GM23338 (cell line): ENCODE results near the gene GSTA1. TPM values are rescaled to one million over a fixed set of nuclear protein-coding genes. Genes with fewer than 3 reads are reported as not detected.
A peak's percentile ranks its signal among the peaks of the same experiment; 100 is the strongest.

Experiments used
- ATAC-seq: fragments of 200-7000 bp; cut with Tn5 transposase; 3 replicates; pipeline ENCODE4 v1.9.1; 2020
- DNase-seq: peaks from one replicate; pipeline ENCODE4 v3.0.0-alpha.2; 2015; ENCODE audit warnings: low spot score
- H2AFZ ChIP-seq: fragments of 200-600 bp; sonication (generic); 2 replicates; pipeline ENCODE4 v1.8.0; 2016; ENCODE audit warnings: antibody characterized with exemption, mild to moderate bottlenecking, moderate library complexity
- H3F3A ChIP-seq: fragments of 200-600 bp; sonication (generic); replicated peaks from 2 replicates; pipeline ENCODE4 v1.8.0; 2017; ENCODE audit warnings: antibody characterized with exemption, mixed run types, low read depth
- H3K27ac ChIP-seq: fragments of 200-600 bp; sonication (generic); 2 replicates; pipeline ENCODE4 v1.6.1; 2016; ENCODE audit warnings: low read depth
- H3K27me3 ChIP-seq: fragments of 200-600 bp; sonication (generic); 2 replicates; pipeline ENCODE4 v1.8.0; 2016; ENCODE audit warnings: mild to moderate bottlenecking, mixed run types, moderate library complexity; ENCODE audit not compliant: insufficient read depth
- H3K36me3 ChIP-seq: fragments of 200-600 bp; sonication (generic); 2 replicates; pipeline ENCODE4 v1.8.0; 2016; ENCODE audit warnings: mild to moderate bottlenecking; ENCODE audit not compliant: insufficient read depth
- H3K4me1 ChIP-seq: fragments of 200-600 bp; sonication (generic); 2 replicates; pipeline ENCODE4 v1.8.0; 2016; ENCODE audit warnings: mild to moderate bottlenecking, moderate library complexity; ENCODE audit not compliant: insufficient read depth
- H3K4me2 ChIP-seq: fragments of 200-600 bp; sonication (generic); 2 replicates; pipeline ENCODE4 v1.7.1; 2017; ENCODE audit warnings: mixed run types
- H3K4me3 ChIP-seq: fragments of 200-600 bp; sonication (generic); 2 replicates; pipeline ENCODE4 v1.6.1; 2016; ENCODE audit warnings: mixed run types
- H3K79me2 ChIP-seq: fragments of 200-600 bp; sonication (generic); replicated peaks from 2 replicates; pipeline ENCODE4 v1.8.0; 2017; ENCODE audit warnings: mild to moderate bottlenecking; ENCODE audit not compliant: insufficient read depth
- H3K9me2 ChIP-seq: fragments of 200-600 bp; sonication (generic); 2 replicates; pipeline ENCODE4 v1.8.0; 2017; ENCODE audit not compliant: insufficient read depth
- H4K20me1 ChIP-seq: fragments of 200-600 bp; sonication (generic); replicated peaks from 2 replicates; pipeline ENCODE4 v1.8.0; 2017; ENCODE audit warnings: mild to moderate bottlenecking; ENCODE audit not compliant: insufficient read depth
- H3K27ac Mint-ChIP-seq: 2 replicates; pipeline ENCODE4 v1.8.0; 2020; ENCODE audit warnings: inconsistent platforms, mild to moderate bottlenecking, moderate library complexity, mixed read lengths
- H3K27me3 Mint-ChIP-seq: 3 replicates; pipeline ENCODE4 v1.8.0; 2022; ENCODE audit warnings: low read depth, mild to moderate bottlenecking, moderate library complexity, mixed read lengths, inconsistent platforms; ENCODE audit not compliant: insufficient read depth, poor library complexity
- H3K36me3 Mint-ChIP-seq: 3 replicates; pipeline ENCODE4 v1.8.0; 2021; ENCODE audit warnings: low read depth, mild to moderate bottlenecking, inconsistent platforms, moderate library complexity, mixed read lengths
- H3K4me1 Mint-ChIP-seq: 3 replicates; pipeline ENCODE4 v1.8.0; 2020; ENCODE audit warnings: mild to moderate bottlenecking, inconsistent platforms, mixed read lengths
- H3K4me3 Mint-ChIP-seq: 3 replicates; pipeline ENCODE4 v1.8.0; 2021; ENCODE audit warnings: moderate library complexity, mild to moderate bottlenecking, inconsistent platforms, mixed read lengths
- H3K9me3 Mint-ChIP-seq: 3 replicates; pipeline ENCODE4 v1.8.0; 2020; ENCODE audit warnings: moderate library complexity, mild to moderate bottlenecking, inconsistent platforms, mixed read lengths
- CTCF ChIP-seq, 2 experiments: fragments of 200-600 bp in 1 of 2; sonication (generic) in 1 of 2; conservative IDR thresholded peaks; 2 replicates each; pipeline versions ENCODE4 v1.5.1 to v1.6.1; 2016 to 2017; ENCODE audit warnings: antibody characterized with exemption in 2 of 2, low read depth in 2 of 2, mild to moderate bottlenecking in 2 of 2, moderate library complexity in 1 of 2
- ETS1 ChIP-seq: IDR thresholded peaks from 2 replicates; pipeline ENCODE4 v1.6.1; 2016; ENCODE audit warnings: antibody characterized with exemption
- EZH2phosphoT487 ChIP-seq: fragments of 200-600 bp; sonication (generic); IDR thresholded peaks from one replicate; pipeline ENCODE4 v1.8.1; 2018; ENCODE audit warnings: antibody characterized with exemption; ENCODE audit not compliant: unreplicated experiment
- JUNB ChIP-seq: IDR thresholded peaks from one replicate; pipeline ENCODE4 v1.6.1; 2016; ENCODE audit warnings: antibody characterized with exemption; ENCODE audit not compliant: unreplicated experiment
- NANOG ChIP-seq: IDR thresholded peaks from 2 replicates; pipeline ENCODE4 v1.6.1; 2016; ENCODE audit warnings: antibody characterized with exemption, borderline replicate concordance
- POLR2AphosphoS5 ChIP-seq: IDR thresholded peaks from 2 replicates; pipeline ENCODE4 v1.6.1; 2016; ENCODE audit warnings: antibody characterized with exemption, low read depth
- STAT1 ChIP-seq: IDR thresholded peaks from one replicate; pipeline ENCODE4 v1.6.1; 2016; ENCODE audit warnings: antibody characterized with exemption; ENCODE audit not compliant: unreplicated experiment
- ZNF331 ChIP-seq: fragments of 250-450 bp; sonication (Bioruptor Pico); IDR thresholded peaks from 2 replicates; pipeline ENCODE4 v1.5.0; 2020; ENCODE audit warnings: low read depth, mild to moderate bottlenecking, moderate library complexity
- polyA plus RNA-seq: library from polyadenylated mRNA; unstranded; fragments of >200 nt; fragmentation: Nextera tagmentation; extraction: Ambion mirVana; gene quantifications from 2 replicates; pipeline ENCODE4 v1.2.1, GENCODE V29; 2016
- total RNA-seq: library from RNA; depleted of rRNA; stranded (reverse); fragments of >200 nt; shearing (Covaris generic); gene quantifications from 2 replicates; pipeline ENCODE4 v1.2.3, GENCODE V29; 2014
- TF ChIP-seq, protein P1 (sequence below): IDR thresholded peaks from one replicate; pipeline ENCODE4 v1.6.1; 2018; ENCODE audit warnings: antibody characterized with exemption; ENCODE audit not compliant: unreplicated experiment

The GSTA1 gene
- total and polyA plus RNA-seq, 2 experiments from 2014 or later: not detected

- TF ChIP-seq EZH2phosphoT487 (no peak), ZNF331 (CRISPR knock-in tag) (no peak)
- TF ChIP-seq, protein P1, sequence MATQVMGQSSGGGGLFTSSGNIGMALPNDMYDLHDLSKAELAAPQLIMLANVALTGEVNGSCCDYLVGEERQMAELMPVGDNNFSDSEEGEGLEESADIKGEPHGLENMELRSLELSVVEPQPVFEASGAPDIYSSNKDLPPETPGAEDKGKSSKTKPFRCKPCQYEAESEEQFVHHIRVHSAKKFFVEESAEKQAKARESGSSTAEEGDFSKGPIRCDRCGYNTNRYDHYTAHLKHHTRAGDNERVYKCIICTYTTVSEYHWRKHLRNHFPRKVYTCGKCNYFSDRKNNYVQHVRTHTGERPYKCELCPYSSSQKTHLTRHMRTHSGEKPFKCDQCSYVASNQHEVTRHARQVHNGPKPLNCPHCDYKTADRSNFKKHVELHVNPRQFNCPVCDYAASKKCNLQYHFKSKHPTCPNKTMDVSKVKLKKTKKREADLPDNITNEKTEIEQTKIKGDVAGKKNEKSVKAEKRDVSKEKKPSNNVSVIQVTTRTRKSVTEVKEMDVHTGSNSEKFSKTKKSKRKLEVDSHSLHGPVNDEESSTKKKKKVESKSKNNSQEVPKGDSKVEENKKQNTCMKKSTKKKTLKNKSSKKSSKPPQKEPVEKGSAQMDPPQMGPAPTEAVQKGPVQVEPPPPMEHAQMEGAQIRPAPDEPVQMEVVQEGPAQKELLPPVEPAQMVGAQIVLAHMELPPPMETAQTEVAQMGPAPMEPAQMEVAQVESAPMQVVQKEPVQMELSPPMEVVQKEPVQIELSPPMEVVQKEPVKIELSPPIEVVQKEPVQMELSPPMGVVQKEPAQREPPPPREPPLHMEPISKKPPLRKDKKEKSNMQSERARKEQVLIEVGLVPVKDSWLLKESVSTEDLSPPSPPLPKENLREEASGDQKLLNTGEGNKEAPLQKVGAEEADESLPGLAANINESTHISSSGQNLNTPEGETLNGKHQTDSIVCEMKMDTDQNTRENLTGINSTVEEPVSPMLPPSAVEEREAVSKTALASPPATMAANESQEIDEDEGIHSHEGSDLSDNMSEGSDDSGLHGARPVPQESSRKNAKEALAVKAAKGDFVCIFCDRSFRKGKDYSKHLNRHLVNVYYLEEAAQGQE: no peak
Observed at GRCh38 chr6:52752310-52752709, 51.3 kb downstream of the GSTA1 start (continued).

- H3K27me3 Mint-ChIP-seq: peaks cover 7% of the 10 kb centered on the region
- TF ChIP-seq STAT1: no peak
- TF ChIP-seq CTCF (conservative IDR thresholded peaks at IDR 0.05; ENCODE audit: low read depth in 2 of 2): no peak
- TF ChIP-seq EZH2phosphoT487: no peak
- no peak for TF ChIP-seq ZNF331 (CRISPR knock-in tag)
- TF ChIP-seq POLR2AphosphoS5: no peak
- TF ChIP-seq, protein P1: no peak
- no peak for TF ChIP-seq NANOG
- TF ChIP-seq ETS1: no peak
- no peak for TF ChIP-seq JUNB
Observed at GRCh38 chr6:52749556-52750152, 54.0 kb downstream of the GSTA1 start.

More at GRCh38 chr6:52749556-52750152, 54.0 kb downstream of the GSTA1 start:
- Histone ChIP-seq H3K4me1 (no peaks in the 10 kb centered on the region), H3K27ac (no peak overlapping the region), H3K4me3 (no peak overlapping the region), H3K9me2 (0 out of 2 replicates have a peak, but pooled peaks cover 3% of the 10 kb centered on the region), H3K27me3 (no peaks in the 10 kb centered on the region), H3F3A (no peaks in the 10 kb centered on the region), H3K4me2 (peak overlapping the region; percentile 55; the same call in 1 of the 2 replicates), H3K79me2 (no peaks in the 10 kb centered on the region), H3K36me3 (no peaks in the 10 kb centered on the region), H4K20me1 (no peaks in the 10 kb centered on the region), H2AFZ (peak overlapping the region; percentile 52; the same call in 1 of the 2 replicates)
- Mint-ChIP-seq H3K27ac (no peak overlapping the region), H3K4me1 (peaks cover 13% of the 10 kb centered on the region), H3K4me3 (no peak overlapping the region), H3K36me3 (peaks cover 16% of the 10 kb centered on the region), H3K9me3 (peaks cover 18% of the 10 kb centered on the region)
- peak; percentile 91 for ATAC-seq
- peak; percentile 27 for DNase-seq
